ENCODE measurements around the gene CTNNAL1. TPM values are rescaled to one million over a fixed set of nuclear protein-coding genes. Genes with fewer than 3 reads are reported as not detected.

The CTNNAL1 gene
- total RNA-seq, 6 experiments from 2014 or later = 12.0 to 26.4 (median 20.3) TPM

DNA sequence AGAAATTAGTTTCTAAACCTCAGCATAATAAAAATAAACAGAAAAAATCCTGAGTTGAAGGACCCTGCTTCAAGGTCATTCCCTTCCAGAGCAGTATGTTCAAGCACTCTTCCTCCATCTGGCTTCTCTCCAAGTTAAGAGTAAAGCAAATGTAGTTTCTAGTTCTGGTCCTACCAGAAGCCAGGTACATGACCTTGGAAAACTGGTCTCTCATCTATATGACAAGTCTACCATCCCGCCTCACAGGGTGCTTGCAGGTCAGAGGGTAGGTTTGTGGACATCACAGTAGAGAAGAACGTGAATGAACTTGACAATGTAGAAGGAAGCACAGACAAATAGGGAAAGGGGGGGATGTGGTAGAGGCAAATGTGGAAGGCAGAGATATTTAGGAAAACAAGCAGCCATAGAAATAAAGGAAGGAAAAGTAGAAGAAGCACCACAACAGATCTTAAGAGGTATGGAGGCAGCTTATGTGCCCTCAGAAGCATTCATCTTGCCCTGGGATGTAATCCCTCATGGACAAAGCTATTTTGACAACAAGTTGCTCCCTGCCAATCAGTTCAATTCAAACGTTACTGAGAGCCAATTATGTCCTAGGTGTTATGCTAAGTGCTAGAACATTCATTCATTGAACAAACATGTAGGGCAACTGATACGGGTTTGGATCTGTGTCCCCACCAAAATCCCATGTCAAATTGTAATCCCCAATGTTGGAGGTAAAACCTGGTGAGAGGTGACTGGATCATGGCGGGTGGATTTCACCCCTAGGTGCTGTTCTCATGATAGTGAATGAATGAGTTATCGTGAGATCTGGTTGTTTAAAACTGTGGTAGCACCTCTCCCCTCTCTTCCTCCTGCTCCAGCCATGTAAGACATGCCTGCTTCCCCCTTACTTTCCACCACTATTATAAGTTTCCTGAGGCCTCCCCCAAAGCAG is 23.7 kb upstream of the CTNNAL1 start:
- Histone ChIP-seq H3K27me3 (no peaks in the 10 kb centered on the region), H3K4me3 (no peak overlapping the region), H3K27ac (peak overlapping the region in 2 of 3 donors; percentile 0 to 68), H3K9me3 (no peaks in the 10 kb centered on the region), H3K4me1 (peaks cover 0 to 18% (median 9%) of the 10 kb centered on the region in 4 donors), H3K36me3 (peaks cover 0 to 16% (median 2%) of the 10 kb centered on the region in 4 donors)
- ATAC-seq (peak in 2 of 4 donors; percentile 10 to 21), DNase-seq (no peak)
- TF ChIP-seq CTCF (IDR thresholded peaks at IDR 0.05) (no peak), POLR2A (IDR thresholded peaks at IDR 0.05) (no peak)
- intact Hi-C loops (cut with DNase I) = loop anchor here in 1 of 2 donors (5.0 kb wide), 1 partner anchor 35 kb away; no protein-coding TSS in a partner anchor
- WGBS (ENCODE audit: insufficient coverage, low coverage, low lambda C conversion rate, missing lambda C conversion rate) = 56% methylated on average over 4 of the region's 6 CpGs

DNA sequence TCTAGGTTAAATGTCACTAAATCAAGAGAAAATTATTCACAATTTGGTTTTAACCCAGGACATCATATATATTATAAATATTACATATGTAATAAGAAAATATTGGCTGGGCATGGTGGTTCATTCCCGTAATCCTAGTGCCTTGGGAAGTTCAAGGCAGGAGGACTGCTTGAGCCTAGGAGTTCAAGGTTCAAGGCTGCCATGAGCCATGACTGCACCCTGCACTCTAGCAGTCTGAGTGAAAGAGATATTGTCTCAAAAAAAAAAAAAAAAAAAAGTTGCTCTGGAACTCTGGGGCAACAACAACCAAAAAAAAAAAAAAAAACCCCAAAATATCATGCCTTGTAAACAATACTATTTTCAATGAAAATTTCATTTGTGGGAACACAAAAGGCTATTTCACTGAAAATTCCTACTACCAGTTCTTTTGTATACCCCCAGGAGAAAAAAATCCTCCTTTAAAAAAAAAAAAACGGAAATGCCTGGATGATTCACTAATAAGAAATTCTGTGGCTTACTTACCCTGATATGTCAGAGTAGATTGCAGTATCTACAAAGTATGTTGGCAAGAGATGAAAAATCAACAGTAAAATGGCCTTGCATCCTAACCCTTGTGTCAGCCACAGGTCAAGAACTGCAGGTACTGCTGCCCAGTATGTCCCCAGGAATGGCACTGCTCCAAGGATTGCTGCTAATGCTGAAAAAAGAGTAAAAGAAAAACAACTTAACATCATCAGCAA is 22.6 kb upstream of the CTNNAL1 start:
- DNase-seq (peak; percentile 77 to 88 (median 77)), ATAC-seq (peak; percentile 96 to 99 (median 98))
- Histone ChIP-seq H3K9me3 (no peaks in the 10 kb centered on the region), H3K36me3 (peaks cover 0 to 24% (median 2%) of the 10 kb centered on the region in 4 donors), H3K27ac (peak overlapping the region; percentile 5 to 68 (median 38)), H3K4me1 (peaks cover 0 to 18% (median 9%) of the 10 kb centered on the region in 4 donors), H3K4me3 (no peak overlapping the region), H3K27me3 (no peaks in the 10 kb centered on the region)
- WGBS (ENCODE audit: insufficient coverage, low coverage, low lambda C conversion rate, missing lambda C conversion rate) = 23% methylated on average over 2 of the region's 2 CpGs
- intact Hi-C loops (cut with DNase I) = loop anchor here in 1 of 2 donors (5.0 kb wide), 1 partner anchor 36 kb away; no protein-coding TSS in a partner anchor
- TF ChIP-seq CTCF (IDR thresholded peaks at IDR 0.05) = no peak
- TF ChIP-seq POLR2A (IDR thresholded peaks at IDR 0.05) = no peak

- peaks cover 0 to 24% (median 2%) of the 10 kb centered on the region in 4 donors for H3K36me3 ChIP-seq
- no peak for DNase-seq
- no peak overlapping the region for H3K27ac ChIP-seq
- H3K4me1 ChIP-seq = peaks cover 0 to 18% (median 9%) of the 10 kb centered on the region in 4 donors
- no peak overlapping the region for H3K4me3 ChIP-seq
- no peaks in the 10 kb centered on the region for H3K9me3 ChIP-seq
- intact Hi-C loops (cut with DNase I) = no loop called here
- 92% methylated on average over 5 of the region's 6 CpGs for WGBS (ENCODE audit: insufficient coverage, low coverage, low lambda C conversion rate, missing lambda C conversion rate)
- TF ChIP-seq POLR2A (IDR thresholded peaks at IDR 0.05) (no peak), CTCF (IDR thresholded peaks at IDR 0.05) (no peak)
- H3K27me3 ChIP-seq = no peaks in the 10 kb centered on the region
- no peak for ATAC-seq
Observed at GRCh38 chr9:109033941-109034700, 20.8 kb upstream of the CTNNAL1 start.

GRCh38 chr9:109031241-109031640 is 17.9 kb upstream of the CTNNAL1 start:
- Histone ChIP-seq H3K27ac (no peak overlapping the region), H3K9me3 (no peaks in the 10 kb centered on the region), H3K27me3 (no peaks in the 10 kb centered on the region), H3K4me1 (peaks cover 0 to 10% (median 5%) of the 10 kb centered on the region in 4 donors), H3K36me3 (peaks cover 0 to 24% (median 2%) of the 10 kb centered on the region in 4 donors), H3K4me3 (no peak overlapping the region)
- TF ChIP-seq POLR2A (IDR thresholded peaks at IDR 0.05) (no peak), CTCF (IDR thresholded peaks at IDR 0.05) (no peak)
- no peak for DNase-seq
- intact Hi-C loops (cut with DNase I) = no loop called here
- WGBS (ENCODE audit: insufficient coverage, low coverage, low lambda C conversion rate, missing lambda C conversion rate) = 94% methylated on average over 3 of the region's 3 CpGs
- ATAC-seq = no peak

All from right lobe of liver (tissue), 6 donors.